Inferior parietal cortex (tissue), 1 donor: Measurements from ENCODE around the gene PRR5.
"Not testable (repeated sequence)": the region's sequence is repeated elsewhere in the genome, so short reads cannot be mapped to it uniquely, and the experiment has no call there.

Experiments
- DNase-seq: peaks from one replicate; pipeline ENCODE4 v3.0.0-alpha.2; 2016; ENCODE audit errors: extremely low spot score

The PRR5 gene

DNA sequence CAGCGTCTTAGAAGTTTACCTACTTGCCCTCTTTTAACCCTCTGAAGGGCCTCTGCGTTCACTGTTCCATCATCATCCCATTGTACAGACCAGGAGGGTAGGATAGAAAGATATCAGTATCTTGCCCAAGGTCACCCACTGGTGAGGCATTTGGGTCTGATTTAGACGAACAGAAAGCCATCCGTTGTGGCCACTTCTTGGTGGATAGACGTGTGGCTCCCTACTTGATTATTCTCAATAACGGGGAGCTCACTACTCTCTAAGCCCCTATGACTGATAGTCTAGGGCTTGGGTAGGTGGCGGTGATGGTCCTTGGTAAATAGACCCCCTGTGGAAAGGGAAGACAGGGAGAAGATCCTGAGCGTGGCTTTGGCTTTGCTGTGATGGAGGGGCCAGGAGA, 28.6 kb upstream of the PRR5 start:
- no peak for DNase-seq

DNA sequence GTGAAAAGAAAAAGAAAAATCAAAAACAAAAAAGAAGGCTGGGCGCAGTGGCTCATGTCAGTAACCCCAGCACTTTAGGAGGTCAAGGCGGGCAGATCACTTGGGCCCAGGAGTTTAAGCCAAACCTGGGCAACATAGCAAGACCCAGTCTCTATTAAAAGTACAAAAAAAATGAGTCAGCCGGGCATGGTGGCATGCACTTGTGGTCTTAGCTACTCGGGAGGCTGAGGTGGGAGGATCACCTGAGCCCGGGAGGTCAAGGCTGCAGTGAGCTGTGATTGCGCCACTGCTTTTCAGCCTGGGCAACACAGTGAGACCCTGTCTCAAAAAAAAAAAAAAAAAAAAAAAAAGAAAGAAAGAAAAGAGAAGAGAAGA, 26.0 kb upstream of the PRR5 start:
- not testable (repeated sequence) for DNase-seq

DNA sequence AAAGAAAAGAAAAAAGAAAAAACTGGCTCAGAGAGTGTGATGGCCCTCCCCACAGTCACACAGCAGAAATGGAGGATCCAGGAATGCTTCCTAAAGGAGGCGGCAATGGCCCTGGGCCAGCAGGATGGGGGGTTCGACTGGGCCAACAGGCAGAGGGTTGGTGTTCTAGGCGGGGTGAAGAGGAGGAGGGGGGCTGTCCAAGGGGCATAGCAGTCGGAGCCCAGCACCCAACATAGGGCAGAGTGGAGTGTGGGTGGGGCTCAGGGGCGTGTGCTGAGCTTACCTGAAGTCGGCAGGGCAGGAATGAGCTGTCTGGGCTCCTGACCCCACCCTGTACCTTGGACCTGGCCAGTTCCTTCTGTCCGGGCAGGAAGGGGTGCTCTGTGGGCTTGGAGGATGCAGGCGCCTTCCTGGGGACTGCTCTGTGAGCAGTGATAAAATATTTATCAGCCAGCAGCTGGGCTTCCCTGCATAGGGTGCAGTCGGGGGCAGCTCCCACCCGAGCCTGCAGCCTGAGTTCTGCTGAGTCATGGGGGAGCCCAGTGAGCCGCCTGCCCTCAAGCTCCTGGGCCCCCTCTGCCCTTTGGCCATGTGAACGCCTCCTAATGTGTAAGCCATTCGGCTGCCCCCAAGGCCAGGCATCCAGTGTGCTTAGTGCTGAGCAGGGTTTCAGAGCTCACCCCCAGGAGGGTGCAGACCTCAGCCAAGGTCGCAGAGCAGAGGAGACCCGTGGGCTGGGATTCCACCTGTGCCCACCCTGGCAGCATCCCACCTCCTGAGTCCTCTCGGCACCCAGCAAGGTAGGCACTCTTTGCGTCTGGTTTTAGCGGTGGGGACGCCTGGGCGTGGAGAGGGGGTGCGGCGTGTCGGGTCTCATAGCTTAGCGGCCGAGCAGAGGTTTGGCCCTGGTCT, 25.3 kb upstream of the PRR5 start:
- no peak for DNase-seq

DNA sequence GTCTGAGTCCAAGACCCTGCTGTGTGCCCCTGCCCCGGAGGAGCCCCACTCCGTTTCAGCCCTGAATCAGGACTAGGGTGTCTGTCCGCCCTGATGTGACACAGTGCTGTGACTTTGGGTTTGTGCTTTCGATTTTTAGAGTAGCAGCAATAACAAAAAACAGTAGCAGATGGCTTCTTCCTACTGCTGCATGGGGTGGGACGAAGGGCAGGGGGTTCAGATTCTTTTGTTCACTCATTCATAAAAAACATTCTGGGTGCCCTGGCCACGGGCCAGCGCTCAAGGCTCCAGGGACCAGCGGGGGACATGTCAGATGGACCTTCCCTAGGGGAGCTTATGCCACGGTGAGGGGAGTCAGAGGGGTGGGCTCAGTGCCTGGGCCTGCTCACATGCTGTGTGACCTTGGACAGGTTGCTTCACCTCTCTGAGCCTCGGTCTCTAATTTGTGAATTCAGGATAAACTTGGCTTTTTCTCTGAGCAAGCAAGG, 24.6 kb upstream of the PRR5 start:
- no peak for DNase-seq

DNA sequence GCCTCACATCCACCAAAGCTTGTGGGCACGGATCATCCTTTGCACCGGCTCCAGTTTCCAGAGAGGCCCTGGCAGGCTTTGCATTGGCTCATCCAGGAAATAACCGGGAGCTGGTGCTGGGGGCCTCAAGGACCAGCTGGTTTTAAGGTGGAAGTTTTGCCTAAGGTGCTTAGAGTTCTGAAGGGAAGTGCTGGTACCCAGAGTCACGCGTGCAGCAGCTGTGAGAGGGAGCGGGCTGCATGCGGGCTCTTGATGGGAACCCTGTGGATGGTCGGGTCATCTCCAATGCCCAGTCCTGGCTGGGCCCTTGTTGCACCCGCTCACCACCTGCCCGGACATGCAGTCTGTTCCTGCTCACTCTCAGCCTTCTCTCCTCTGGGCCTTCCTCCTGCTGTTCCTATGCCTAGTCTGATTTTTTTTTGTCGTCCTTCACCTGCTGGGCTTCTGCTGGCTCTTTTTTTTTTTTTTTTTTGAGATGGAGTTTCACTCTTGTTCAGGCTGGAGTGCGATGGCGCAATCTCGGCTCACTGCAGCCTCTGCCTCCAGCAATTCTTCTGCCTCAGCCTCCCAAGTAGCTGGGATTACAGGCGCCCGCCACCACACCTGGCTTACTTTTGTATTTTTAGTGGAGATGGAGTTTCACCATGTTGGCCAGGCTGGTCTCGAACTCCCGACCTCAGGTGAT, 24.0 kb upstream of the PRR5 start:
- no peak for DNase-seq

DNA sequence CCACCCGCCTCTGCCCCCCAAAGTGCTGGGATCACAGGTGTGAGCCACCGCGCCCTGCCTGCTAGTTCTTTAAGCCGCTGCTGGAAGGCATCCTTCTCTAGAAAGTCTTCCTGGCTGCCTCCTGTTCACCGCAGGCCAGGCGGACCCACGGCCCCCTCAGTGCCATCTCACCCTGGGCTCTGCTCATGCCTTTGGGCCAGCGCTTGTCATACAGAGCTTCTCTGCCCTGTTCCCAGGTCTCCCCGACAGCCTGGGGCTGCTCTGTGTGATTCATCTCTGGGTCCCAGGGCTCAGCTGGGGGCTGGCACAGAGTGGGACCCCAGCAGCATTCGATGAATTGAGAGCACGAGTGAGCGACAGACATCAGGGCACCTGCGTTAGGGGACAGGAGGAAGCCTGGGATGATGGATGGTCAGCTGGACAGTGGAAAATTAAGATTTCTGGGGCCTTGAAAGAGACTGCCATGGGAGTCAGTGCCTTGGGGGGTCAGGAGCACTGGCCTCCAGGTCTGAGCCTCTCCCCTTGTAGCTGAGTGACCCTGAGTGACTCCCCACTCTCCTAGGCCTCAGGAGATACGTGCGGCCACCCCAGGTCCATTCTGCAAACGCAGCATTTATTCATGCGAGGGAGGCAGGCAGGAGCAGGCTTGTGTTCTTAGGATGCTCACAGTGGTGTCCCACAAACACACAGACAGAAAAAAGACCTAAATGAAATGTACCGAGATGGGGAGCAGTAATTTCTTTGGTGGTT, 23.3 kb upstream of the PRR5 start:
- no peak for DNase-seq

DNA sequence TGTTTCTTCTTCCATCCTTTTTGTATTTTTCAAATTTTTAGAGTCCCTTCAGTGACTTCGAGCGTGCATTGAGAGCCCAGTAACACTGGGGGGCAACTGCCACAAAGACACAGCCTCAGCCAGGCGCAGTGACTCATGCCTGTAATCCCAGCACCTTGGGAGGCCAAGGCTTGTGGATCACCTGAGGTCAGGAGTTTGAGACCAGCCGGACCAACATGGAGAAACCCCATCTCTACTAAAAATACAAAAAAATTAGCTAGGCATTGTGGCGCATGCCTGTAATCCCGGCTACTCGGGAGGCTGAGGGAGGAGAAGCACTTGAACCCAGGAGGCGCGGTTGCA, 22.7 kb upstream of the PRR5 start:
- DNase-seq: not testable (repeated sequence)

DNA sequence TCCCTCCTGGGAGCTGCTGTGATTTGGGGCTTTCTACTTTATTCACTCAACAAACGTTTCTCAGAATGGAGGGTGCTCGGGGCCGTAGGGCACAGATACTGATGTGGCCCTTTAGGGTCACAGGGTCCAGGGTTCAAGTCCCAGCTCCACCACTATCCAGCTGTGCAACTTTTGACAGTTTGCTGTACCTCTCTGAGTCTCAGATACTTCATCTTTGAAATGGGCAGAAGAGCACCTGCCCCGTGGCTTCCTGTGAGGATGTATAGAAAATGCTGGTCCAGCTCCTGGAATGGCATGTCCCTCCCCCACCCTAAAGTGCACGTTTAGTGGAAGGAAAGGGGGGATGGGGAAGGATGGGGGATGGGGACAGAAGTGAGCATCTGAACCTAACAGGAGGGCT, 21.9 kb upstream of the PRR5 start:
- DNase-seq: no peak

DNA sequence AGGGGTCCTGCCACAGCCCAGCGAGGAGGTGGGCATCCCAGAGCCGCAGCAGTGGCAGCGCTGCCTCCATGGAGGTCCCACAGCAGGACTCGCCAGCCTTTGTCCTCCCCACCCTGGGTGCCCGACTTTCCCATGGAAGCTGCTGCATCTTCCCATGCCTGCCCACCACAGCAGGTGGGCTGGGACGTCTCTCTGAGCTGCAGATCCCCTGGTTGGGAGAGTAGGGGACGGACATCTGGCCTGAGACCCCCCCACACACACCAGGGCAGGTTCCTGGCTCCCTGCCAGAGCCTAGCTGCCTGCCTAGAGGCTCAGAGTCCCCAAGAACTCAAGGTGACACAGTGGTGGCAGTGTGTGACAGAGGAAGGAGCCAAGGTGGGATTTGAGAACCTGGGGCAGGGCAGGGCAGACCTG, 21.5 kb upstream of the PRR5 start:
- DNase-seq: no peak

DNA sequence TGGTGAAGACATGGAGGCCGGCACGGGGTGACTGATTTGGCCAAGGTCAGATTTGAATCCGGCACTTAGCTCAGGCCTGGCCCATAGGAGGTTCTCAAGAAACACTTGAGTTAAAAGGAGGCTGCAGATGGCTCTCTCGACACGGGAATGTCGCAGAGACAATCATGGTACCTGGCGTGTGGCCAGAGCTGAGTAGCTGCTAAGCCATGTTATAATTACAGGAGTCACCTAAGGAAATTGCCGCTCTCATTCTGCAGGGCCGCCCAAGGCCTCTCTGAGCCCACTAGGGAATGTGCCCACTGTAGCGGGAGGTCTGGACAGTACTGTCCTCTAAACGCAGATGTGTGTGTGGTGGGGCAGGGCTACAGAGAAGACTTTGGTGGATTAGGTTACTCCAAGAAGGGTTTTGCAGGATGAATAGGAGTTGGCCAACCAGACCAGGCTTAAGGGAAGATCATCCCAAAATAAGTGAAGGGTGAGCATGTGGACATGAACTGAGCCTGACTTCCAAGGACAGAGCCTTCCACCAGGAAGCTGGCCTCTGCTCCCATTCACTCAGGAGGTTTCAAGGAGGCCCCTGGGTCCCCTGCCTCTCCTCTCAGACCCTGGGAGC, 19.3 kb upstream of the PRR5 start:
- DNase-seq: no peak

DNA sequence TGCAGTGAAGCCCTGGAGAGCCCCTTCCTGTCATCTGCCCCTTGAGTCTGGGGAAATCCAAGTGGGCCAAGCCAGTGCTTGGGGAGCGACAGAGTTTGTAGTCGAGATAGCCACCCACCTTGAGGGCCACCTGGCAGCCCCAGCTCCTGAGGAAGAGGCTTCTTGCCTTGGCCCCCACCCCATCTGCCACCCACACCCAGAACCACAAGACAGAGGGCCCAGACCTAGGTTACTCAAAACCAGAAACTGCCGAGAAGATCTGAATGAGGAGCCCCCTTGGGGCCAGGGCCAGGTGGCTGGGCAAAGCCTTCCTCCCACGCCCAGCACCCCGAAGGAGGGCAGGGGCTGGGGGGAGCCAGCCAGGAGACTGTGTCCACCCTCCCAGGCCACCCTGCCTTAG, 18.8 kb upstream of the PRR5 start:
- no peak for DNase-seq

DNA sequence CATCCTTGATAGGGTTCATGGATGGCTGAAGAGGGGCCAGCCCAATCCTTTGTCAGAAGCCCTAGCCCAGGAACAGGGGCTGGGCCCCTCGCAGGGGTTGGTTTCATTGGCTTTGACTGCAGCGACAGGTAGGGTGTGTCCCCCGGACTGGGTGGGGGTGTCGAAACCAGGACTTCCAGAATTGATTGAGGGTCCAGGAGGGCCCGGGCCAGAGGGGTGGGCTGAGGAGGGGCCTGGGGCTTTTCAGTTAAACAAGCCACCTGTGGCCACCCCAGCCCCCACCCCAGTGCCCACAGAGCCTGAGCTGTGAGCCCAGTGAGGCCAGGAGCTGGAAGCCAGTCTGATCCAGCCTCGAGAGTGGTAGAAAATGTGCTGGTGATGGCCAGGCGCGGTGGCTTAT, 18.1 kb upstream of the PRR5 start:
- DNase-seq: no peak

DNA sequence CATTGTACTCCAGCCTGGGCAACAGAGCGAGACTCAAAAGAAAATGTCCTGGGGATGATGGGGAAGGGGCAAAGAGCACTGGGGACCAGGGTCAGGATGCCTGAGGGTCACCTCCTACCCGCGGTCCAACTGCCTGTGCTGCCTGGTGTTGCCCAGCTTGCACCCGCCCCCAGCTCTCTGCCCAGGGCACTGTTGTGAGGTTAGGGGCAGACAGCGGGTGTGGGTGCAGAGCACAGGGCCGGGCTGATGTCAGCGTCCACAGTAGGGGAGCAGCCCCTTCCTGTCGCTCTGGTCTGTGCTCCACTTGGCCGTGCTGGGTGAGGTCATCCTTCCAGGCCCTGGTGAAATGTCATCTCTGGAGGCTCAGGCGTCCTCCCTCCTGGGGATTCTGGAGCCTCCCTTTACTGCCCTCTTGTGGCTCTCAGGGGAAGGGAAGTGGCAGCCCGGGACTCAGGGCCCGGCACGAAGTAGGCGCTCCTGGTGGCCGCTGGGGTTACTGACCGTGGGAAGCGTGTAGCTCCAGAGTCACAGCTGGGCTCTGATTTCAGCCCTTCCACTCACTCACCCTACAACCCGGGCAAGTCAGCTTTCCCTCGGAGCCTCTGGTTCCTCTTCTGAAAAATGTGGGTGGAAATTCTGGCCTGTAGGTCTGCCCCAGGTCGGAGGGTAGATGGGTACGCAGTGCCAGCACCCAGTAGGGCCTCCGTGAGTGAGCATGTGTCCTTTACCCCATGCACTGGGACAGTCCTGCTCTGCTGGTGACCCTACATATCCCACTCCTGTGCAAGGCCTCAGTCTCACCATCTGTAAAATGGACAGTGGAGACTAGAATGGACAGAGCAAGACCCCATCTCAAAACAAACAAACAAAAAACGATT, 17.3 kb upstream of the PRR5 start:
- DNase-seq: peak; percentile 75

DNA sequence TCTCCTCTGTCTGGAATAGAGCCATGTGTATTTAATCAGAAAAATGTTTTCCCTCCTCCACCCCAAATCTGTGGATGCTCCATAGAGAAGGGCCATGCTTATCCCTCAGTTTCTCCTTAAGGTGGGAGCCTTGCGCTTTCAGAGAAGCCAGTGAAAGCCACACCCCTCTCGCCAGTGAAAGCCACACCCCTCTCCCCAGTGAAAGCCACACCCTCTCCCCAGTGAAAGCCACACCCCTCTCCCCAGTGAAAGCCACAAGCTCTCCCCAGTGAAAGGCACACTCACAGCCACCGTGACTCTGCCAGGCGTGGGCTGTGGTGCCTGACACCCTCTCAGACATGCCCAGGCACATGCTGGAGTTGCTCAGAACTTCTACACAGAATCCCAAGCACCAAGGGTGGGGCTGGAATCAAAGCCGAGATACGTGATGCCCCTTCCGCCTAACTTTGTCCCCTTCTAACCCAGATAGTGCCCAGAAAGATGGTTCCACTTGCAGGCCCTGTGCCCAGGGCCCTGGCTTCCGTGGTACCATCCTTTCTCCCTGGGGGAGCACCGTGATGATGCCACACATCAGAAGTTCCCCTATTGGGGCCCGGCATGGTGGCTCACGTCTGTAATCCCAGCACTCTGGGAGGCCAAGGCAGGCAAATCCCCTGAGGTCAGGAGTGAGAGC, 16.5 kb upstream of the PRR5 start:
- no peak for DNase-seq

DNA sequence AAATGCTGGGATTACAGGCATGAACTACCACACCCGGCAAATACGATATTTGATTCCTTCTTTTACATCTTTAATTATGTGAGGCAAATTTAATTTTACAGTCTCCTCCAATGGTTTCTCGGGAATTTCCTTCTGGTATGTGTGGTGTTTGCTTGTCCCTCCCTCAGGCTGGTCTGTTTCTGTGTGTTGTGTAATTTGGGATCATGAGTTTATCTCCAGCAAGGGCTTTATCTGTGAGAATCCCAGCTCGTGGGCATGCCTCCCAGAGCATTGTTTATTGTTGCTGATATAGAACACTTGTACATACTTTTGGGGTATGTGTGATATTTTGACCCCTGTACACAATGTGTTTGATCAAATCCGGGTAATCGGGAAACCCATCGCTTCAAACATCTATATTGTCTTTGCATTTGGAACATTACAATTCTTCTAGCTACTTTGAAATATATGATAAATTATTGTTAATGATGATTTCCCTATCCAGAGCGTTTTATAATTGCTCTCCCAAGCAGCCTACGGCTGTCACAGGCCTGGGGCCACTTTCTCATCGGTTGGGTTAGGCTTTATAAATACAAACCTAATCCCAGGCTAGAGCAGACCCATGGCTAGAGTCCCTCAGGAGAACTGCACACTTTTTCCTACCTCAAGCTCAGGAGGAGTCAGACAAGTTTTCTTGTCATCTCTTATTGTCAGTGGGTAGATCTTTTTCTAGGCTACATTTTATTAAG, 15.0 kb upstream of the PRR5 start:
- no peak for DNase-seq

DNA sequence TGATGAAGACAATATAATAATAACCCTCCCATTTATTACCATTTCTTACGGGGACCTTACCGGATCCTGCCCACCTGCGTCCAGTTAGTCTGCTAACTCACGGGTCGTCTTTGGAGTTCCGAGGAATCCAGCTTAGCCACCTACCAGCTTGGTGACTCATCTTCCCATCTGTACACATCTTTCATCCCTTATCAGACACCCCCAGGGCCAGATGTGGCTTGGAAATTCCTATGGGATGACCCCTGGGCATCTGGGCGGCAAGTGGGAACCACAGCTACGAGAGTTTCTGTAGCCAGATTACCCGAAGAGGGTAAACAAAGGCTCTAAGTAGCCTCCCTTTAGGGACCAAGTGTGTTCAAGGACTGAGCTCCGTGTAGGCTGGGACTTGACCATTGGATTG, 12.8 kb upstream of the PRR5 start:
- DNase-seq: no peak

DNA sequence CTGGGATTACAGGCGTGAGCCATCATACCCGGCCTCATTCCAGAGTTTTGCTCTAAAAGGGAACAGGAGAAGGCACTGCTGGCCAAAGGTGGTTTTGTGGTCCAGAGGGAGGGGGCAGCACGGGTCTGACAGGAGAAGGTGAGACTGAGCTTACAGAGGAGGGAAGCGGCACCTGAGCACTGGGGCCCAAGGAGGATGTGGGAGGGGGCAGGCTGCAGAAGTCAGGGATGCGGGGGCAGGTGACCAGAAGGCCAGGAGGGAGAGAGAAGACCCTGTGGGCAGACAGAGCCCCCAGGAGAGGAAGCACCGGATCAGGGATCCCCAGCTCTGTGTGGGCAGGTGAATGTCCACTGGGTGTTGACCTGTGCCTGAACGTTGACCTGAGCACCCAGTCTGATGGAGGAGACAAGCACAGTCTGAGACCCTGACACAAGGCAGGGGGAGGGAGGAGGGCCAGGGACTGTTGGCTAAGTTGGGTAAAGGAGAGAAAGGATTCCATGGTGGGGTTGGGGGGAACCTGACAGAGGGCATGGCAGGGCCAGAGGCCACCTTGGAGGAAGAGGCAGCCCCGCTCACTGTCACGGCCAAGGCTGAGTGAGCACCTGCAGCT, 12.0 kb upstream of the PRR5 start:
- DNase-seq: no peak

DNA sequence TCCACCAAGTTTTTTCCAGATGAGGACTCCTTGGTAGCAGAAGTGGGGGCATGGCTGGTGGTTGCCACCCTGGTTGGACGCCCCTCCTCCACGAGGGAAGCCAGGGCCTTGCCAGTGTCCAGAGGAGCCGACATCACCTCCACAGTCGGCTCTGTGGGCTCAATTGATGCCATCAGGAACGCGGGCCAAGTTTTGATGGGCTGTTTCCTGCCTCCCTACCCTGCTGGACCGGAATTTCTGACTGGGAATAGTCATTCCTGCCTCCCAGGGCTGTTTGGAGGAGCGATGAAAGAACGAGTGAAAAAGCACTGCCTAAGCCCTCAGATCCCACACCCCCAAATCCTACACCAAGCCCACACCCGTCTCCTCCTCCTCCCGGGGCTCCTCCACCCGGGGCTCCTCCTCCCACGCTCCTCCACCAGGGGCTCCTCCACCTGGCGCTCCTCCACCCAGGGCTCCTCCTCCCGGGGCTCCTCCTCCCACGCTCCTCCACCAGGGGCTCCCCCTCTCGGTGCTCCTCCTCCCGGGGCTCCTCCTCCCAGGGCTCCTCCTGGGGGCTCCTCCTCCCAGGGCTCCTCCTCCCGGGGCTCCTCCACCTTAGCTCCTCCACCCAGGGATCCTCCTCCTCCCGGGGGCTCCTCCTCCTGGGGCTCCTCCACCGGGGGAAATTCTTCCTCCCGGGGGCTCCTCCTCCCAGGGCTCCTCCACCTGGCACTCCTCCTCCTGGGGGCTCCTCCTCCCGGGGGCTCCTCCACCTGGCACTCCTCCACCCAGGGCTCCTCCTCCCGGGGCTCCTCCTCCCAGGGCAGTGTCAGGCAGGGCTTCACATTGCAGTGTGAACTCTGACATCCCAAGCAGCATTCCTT, 10.0 kb upstream of the PRR5 start:
- DNase-seq: no peak

DNA sequence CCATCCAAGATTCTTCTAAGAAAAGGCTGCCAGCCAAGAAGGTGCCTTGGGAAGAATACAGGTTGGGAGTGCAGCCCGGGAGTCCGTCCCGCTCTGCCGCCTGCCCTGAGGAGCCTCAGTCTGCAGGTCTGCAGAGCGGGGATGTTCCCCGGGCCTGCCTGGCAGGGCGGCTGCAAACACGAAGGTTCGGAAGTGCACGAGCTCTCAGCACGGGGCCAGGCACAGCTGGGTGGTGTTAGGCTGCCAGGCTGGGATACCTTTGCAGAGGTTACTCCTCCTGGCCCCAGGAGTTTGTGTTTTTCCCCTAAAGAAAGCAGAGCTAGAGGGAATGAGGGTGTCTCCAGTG, 9.4 kb upstream of the PRR5 start:
- no peak for DNase-seq
